T-cell (primary cell): ENCODE data around the gene PLAU. TPM values are rescaled to one million over a fixed set of nuclear protein-coding genes. Genes with fewer than 3 reads are reported as not detected.
A peak's percentile ranks its signal among the peaks of the same experiment; 100 is the strongest.

ENCODE experiments used
- ATAC-seq, 4 experiments: fragments of 200-7000 bp in 3 of 4; fragments of 150-1000 bp in 1 of 4; cut with Tn5 transposase; replicated peaks in 1 of 4; 1 replicate in 3 of 4; 2 replicates in 1 of 4; pipeline ENCODE4 v1.10.0; 2021; ENCODE audit warnings: moderate library complexity in 3 of 4, mild to moderate bottlenecking in 2 of 4, moderate number of reproducible peaks in 1 of 4
- CTCF ChIA-PET, 2 donors: fragments of 300-600 bp; sonication (Branson Sonifier 250); formaldehyde crosslinking; loops; one replicate each; lab custom pipeline; 2022; ENCODE audit warnings: antibody characterized with exemption in 2 of 2; lab: Charles Lee
- POLR2A ChIA-PET, 2 donors: fragments of 300-600 bp; sonication (Branson Sonifier 250); formaldehyde crosslinking; loops; one replicate each; lab custom pipeline; 2022; ENCODE audit warnings: antibody characterized with exemption in 2 of 2; lab: Charles Lee
- DNase-seq, 35 experiments: peaks; one replicate each; pipeline versions ENCODE4 v3.0.0 to v3.0.0-alpha.2; 2013 to 2023
- H3K27ac ChIP-seq: one replicate; pipeline ENCODE4 v1.5.1; 2013; ENCODE audit warnings: low read length
- H3K27me3 ChIP-seq, 2 experiments: replicated peaks in 1 of 2; 1 replicate in 1 of 2; 2 replicates in 1 of 2; pipeline versions ENCODE4 v1.6.1 to v1.7.0; 2013; ENCODE audit warnings: low read length in 1 of 2, mixed read lengths in 1 of 2; ENCODE audit not compliant: control insufficient read depth in 2 of 2, insufficient read depth in 2 of 2; ENCODE audit errors: extremely low read depth in 1 of 2
- H3K36me3 ChIP-seq, 2 donors: 1 replicate in 1 of 2; 2 replicates in 1 of 2; pipeline versions ENCODE4 v1.6.1 to v1.7.0; 2013; ENCODE audit warnings: low read length in 1 of 2; ENCODE audit not compliant: control insufficient read depth in 2 of 2, insufficient read depth in 1 of 2; ENCODE audit errors: extremely low read depth in 1 of 2
- H3K4me1 ChIP-seq, 2 experiments: 1 replicate in 1 of 2; 2 replicates in 1 of 2; pipeline versions ENCODE4 v1.6.1 to v1.7.0; 2013; ENCODE audit warnings: low read length in 2 of 2, mixed read lengths in 1 of 2; ENCODE audit not compliant: insufficient read depth in 2 of 2, control insufficient read depth in 1 of 2; ENCODE audit errors: extremely low read depth in 1 of 2
- H3K4me3 ChIP-seq, 2 donors: 1 replicate in 1 of 2; 2 replicates in 1 of 2; pipeline versions ENCODE4 v1.5.1 to v1.7.0; 2013; ENCODE audit warnings: mild to moderate bottlenecking in 2 of 2, low read length in 1 of 2, moderate library complexity in 1 of 2; ENCODE audit not compliant: control insufficient read depth in 1 of 2; ENCODE audit errors: extremely low read depth in 1 of 2
- H3K9me3 ChIP-seq: 2 replicates; pipeline ENCODE4 v1.7.0; 2013
- H3K27ac Mint-ChIP-seq, 2 donors: one replicate each; pipeline ENCODE4 v1.8.0; 2020 to 2021; ENCODE audit warnings: mild to moderate bottlenecking in 2 of 2, mixed read lengths in 2 of 2
- H3K27me3 Mint-ChIP-seq, 2 donors: one replicate each; pipeline ENCODE4 v1.8.0; 2021 to 2022; ENCODE audit warnings: mixed read lengths in 2 of 2
- H3K36me3 Mint-ChIP-seq: one replicate; pipeline ENCODE4 v1.8.0; 2021; ENCODE audit warnings: mixed read lengths
- H3K4me1 Mint-ChIP-seq, 3 donors: one replicate each; pipeline ENCODE4 v1.8.0; 2020 to 2022; ENCODE audit warnings: mixed read lengths in 3 of 3, mild to moderate bottlenecking in 1 of 3
- H3K4me3 Mint-ChIP-seq, 3 donors: one replicate each; pipeline ENCODE4 v1.8.0; 2020 to 2022; ENCODE audit warnings: mild to moderate bottlenecking in 3 of 3, mixed read lengths in 3 of 3, moderate library complexity in 3 of 3
- H3K9me3 Mint-ChIP-seq, 3 donors: one replicate each; pipeline ENCODE4 v1.8.0; 2020 to 2022; ENCODE audit warnings: mixed read lengths in 3 of 3
- WGBS: methylation state at CpG from one replicate; pipeline ENCODE4 v1.1.5; 2013; ENCODE audit warnings: missing lambda C conversion rate; ENCODE audit not compliant: insufficient coverage; 5-methylcytosine and 5-hydroxymethylcytosine counted together
- total RNA-seq, 35 experiments: library from RNA in 6 of 35; stranded (reverse) in 6 of 35; fragments of 120-200 nt in 1 of 35; gene quantifications; one replicate each; pipeline versions ENCODE4 v1.2.1 to v1.2.4 and lab custom pipeline; 2013 to 2026

The PLAU gene
- total RNA-seq, 5 donors from 2014 or later (not counting 1 experiment from before 2014, with no cell fraction given): 0.63 to 1.1 (median 1.1) TPM; not detected in 2

- Mint-ChIP-seq H3K4me3 (no peak overlapping the region), H3K9me3 (no peaks in the 10 kb centered on the region), H3K36me3 (no peaks in the 10 kb centered on the region), H3K4me1 (peaks cover 41 to 48% (median 43%) of the 10 kb centered on the region in 3 donors), H3K27ac (peak overlapping the region; percentile 71 to 77), H3K27me3 (no peaks in the 10 kb centered on the region)
- Histone ChIP-seq H3K27ac (peak overlapping the region; percentile 50), H3K9me3 (no peaks in the 10 kb centered on the region), H3K27me3 (no peaks in the 10 kb centered on the region), H3K4me1 (peaks cover 4 to 32% of the 10 kb centered on the region in 2 experiments), H3K36me3 (no peaks in the 10 kb centered on the region), H3K4me3 (no peak overlapping the region)
- 0% methylated on average over 7 of the region's 14 CpGs for WGBS
- ChIA-PET CTCF (interaction anchor here (0.5 to 3.8 kb wide), 48 partner anchors 8 to 1308 kb away, joined by 3 to 80 read pairs (median 5); partner anchors contain the start of genes CHCHD1 (in 1 of the 2) and SEC24C (in 1 of the 2)), POLR2A (interaction anchor here (0.5 to 1.1 kb wide), 6 partner anchors 29 to 1164 kb away, joined by 3 to 9 read pairs (median 4); no protein-coding TSS in a partner anchor)
- peak; percentile 88 to 99 (median 95) for DNase-seq
- ATAC-seq: peak; percentile 85 to 91 (median 90)
Observed at GRCh38 chr10:73879296-73880173, 31.4 kb upstream of the PLAU start.

- CTCF ChIA-PET: interaction anchor here (0.5 to 3.8 kb wide), 5 partner anchors 10 to 59 kb away, joined by 3 to 80 read pairs (median 14); no protein-coding TSS in a partner anchor
Observed at GRCh38 chr10:73881221-73881919, 29.6 kb upstream of the PLAU start.

GRCh38 chr10:73884017-73884416 lies 26.9 kb upstream of the PLAU start:
- Histone ChIP-seq H3K4me3 (no peak overlapping the region), H3K4me1 (peaks cover 0 to 17% of the 10 kb centered on the region in 2 experiments), H3K36me3 (no peaks in the 10 kb centered on the region), H3K27ac (no peak overlapping the region), H3K27me3 (peaks cover 0 to 3% of the 10 kb centered on the region in 2 experiments), H3K9me3 (no peaks in the 10 kb centered on the region)
- ATAC-seq: no peak
- whole genome bisulfite sequencing: 89% methylated on average over 1 of the region's 3 CpGs
- Mint-ChIP-seq H3K4me3 (no peak overlapping the region), H3K27ac (no peak overlapping the region), H3K36me3 (no peaks in the 10 kb centered on the region), H3K4me1 (peaks cover 17 to 30% (median 21%) of the 10 kb centered on the region in 3 donors), H3K27me3 (no peaks in the 10 kb centered on the region), H3K9me3 (no peaks in the 10 kb centered on the region)
- ChIA-PET POLR2A (interaction anchor here in 1 of 2 donors (0.6 kb wide), 1 partner anchor 56 kb away, joined by 3 read pairs; no protein-coding TSS in a partner anchor), CTCF (interaction anchor here (0.7 to 1.0 kb wide), 2 partner anchors 34 to 39 kb away, joined by 4 read pairs; no protein-coding TSS in a partner anchor)
- DNase-seq: no peak

More at GRCh38 chr10:73881221-73881919, 29.6 kb upstream of the PLAU start:
- no peak for DNase-seq
- Histone ChIP-seq H3K27ac (no peak overlapping the region), H3K27me3 (no peaks in the 10 kb centered on the region), H3K36me3 (no peaks in the 10 kb centered on the region), H3K9me3 (no peaks in the 10 kb centered on the region), H3K4me1 (peaks cover 0 to 20% of the 10 kb centered on the region in 2 experiments), H3K4me3 (no peak overlapping the region)
- Mint-ChIP-seq H3K9me3 (no peaks in the 10 kb centered on the region), H3K36me3 (no peaks in the 10 kb centered on the region), H3K27ac (no peak overlapping the region), H3K27me3 (no peaks in the 10 kb centered on the region), H3K4me3 (no peak overlapping the region), H3K4me1 (peaks cover 35 to 42% (median 37%) of the 10 kb centered on the region in 3 donors)
- POLR2A ChIA-PET: no interaction called here
- 93% methylated on average over 2 of the region's 3 CpGs for WGBS
- ATAC-seq: no peak

GRCh38 chr10:73886085-73886529 lies 24.8 kb upstream of the PLAU start:
- POLR2A ChIA-PET: interaction anchor here (0.5 to 1.0 kb wide), 5 partner anchors 46 to 149 kb away, joined by 3 to 7 read pairs (median 3); no protein-coding TSS in a partner anchor
- ATAC-seq: peak; percentile 95 to 98 (median 96)
- WGBS: 0% methylated on average over 5 of the region's 5 CpGs
- peaks cover 0 to 3% of the 10 kb centered on the region in 2 experiments for H3K27me3 ChIP-seq
- H3K4me3 Mint-ChIP-seq: no peak overlapping the region
- H3K36me3 ChIP-seq: no peaks in the 10 kb centered on the region
- DNase-seq: peak; percentile 22 to 82 (median 56)
- CTCF ChIA-PET: interaction anchor here (0.5 to 5.0 kb wide), 40 partner anchors 12 to 1022 kb away, joined by 3 to 63 read pairs (median 4); partner anchors contain the start of genes CAMK2G (in 1 of the 2) and VCL (in 1 of the 2)
- no peak overlapping the region for H3K27ac Mint-ChIP-seq
- H3K27ac ChIP-seq: no peak overlapping the region
- H3K4me1 Mint-ChIP-seq: peaks cover 6 to 10% (median 9%) of the 10 kb centered on the region in 3 donors
- H3K27me3 Mint-ChIP-seq: no peaks in the 10 kb centered on the region
- no peaks in the 10 kb centered on the region for H3K9me3 Mint-ChIP-seq
- H3K4me3 ChIP-seq: no peak overlapping the region
- H3K36me3 Mint-ChIP-seq: no peaks in the 10 kb centered on the region
- H3K9me3 ChIP-seq: no peaks in the 10 kb centered on the region
- peaks cover 0 to 6% of the 10 kb centered on the region in 2 experiments for H3K4me1 ChIP-seq

- CTCF ChIA-PET: interaction anchor here (0.5 to 5.0 kb wide), 44 partner anchors 12 to 1224 kb away, joined by 3 to 63 read pairs (median 4); partner anchors contain the start of genes CAMK2G (in 1 of the 2) and VCL (in 1 of the 2)
- Histone ChIP-seq H3K4me1 (peaks cover 0 to 6% of the 10 kb centered on the region in 2 experiments), H3K27me3 (peaks cover 0 to 3% of the 10 kb centered on the region in 2 experiments), H3K36me3 (no peaks in the 10 kb centered on the region), H3K27ac (no peak overlapping the region), H3K4me3 (no peak overlapping the region), H3K9me3 (no peaks in the 10 kb centered on the region)
- Mint-ChIP-seq H3K4me1 (peaks cover 6 to 10% (median 9%) of the 10 kb centered on the region in 3 donors), H3K27ac (no peak overlapping the region), H3K4me3 (no peak overlapping the region), H3K27me3 (no peaks in the 10 kb centered on the region), H3K36me3 (no peaks in the 10 kb centered on the region), H3K9me3 (no peaks in the 10 kb centered on the region)
- 67% methylated on average over 4 of the region's 4 CpGs for WGBS
- POLR2A ChIA-PET: interaction anchor here (0.5 to 1.0 kb wide), 7 partner anchors 47 to 222 kb away, joined by 3 to 7 read pairs (median 3); no protein-coding TSS in a partner anchor
- ATAC-seq (no peak), DNase-seq (no peak)
Observed at GRCh38 chr10:73886661-73887293, 24.2 kb upstream of the PLAU start.
